GM23338 (cell line): Measurements from ENCODE around the gene DNASE1L2. TPM values are rescaled to one million over a fixed set of nuclear protein-coding genes. Genes with fewer than 3 reads are reported as not detected.

Experiments used
- ATAC-seq: fragments of 200-7000 bp; cut with Tn5 transposase; 3 replicates; pipeline ENCODE4 v1.9.1; 2020
- DNase-seq: peaks from one replicate; pipeline ENCODE4 v3.0.0-alpha.2; 2015; ENCODE audit warnings: low spot score
- H2AFZ ChIP-seq: fragments of 200-600 bp; sonication (generic); 2 replicates; pipeline ENCODE4 v1.8.0; 2016; ENCODE audit warnings: antibody characterized with exemption, mild to moderate bottlenecking, moderate library complexity
- H3F3A ChIP-seq: fragments of 200-600 bp; sonication (generic); replicated peaks from 2 replicates; pipeline ENCODE4 v1.8.0; 2017; ENCODE audit warnings: antibody characterized with exemption, mixed run types, low read depth
- H3K27ac ChIP-seq: fragments of 200-600 bp; sonication (generic); 2 replicates; pipeline ENCODE4 v1.6.1; 2016; ENCODE audit warnings: low read depth
- H3K27me3 ChIP-seq: fragments of 200-600 bp; sonication (generic); 2 replicates; pipeline ENCODE4 v1.8.0; 2016; ENCODE audit warnings: mild to moderate bottlenecking, mixed run types, moderate library complexity; ENCODE audit not compliant: insufficient read depth
- H3K36me3 ChIP-seq: fragments of 200-600 bp; sonication (generic); 2 replicates; pipeline ENCODE4 v1.8.0; 2016; ENCODE audit warnings: mild to moderate bottlenecking; ENCODE audit not compliant: insufficient read depth
- H3K4me1 ChIP-seq: fragments of 200-600 bp; sonication (generic); 2 replicates; pipeline ENCODE4 v1.8.0; 2016; ENCODE audit warnings: mild to moderate bottlenecking, moderate library complexity; ENCODE audit not compliant: insufficient read depth
- H3K4me2 ChIP-seq: fragments of 200-600 bp; sonication (generic); 2 replicates; pipeline ENCODE4 v1.7.1; 2017; ENCODE audit warnings: mixed run types
- H3K4me3 ChIP-seq: fragments of 200-600 bp; sonication (generic); 2 replicates; pipeline ENCODE4 v1.6.1; 2016; ENCODE audit warnings: mixed run types
- H3K79me2 ChIP-seq: fragments of 200-600 bp; sonication (generic); replicated peaks from 2 replicates; pipeline ENCODE4 v1.8.0; 2017; ENCODE audit warnings: mild to moderate bottlenecking; ENCODE audit not compliant: insufficient read depth
- H3K9me2 ChIP-seq: fragments of 200-600 bp; sonication (generic); 2 replicates; pipeline ENCODE4 v1.8.0; 2017; ENCODE audit not compliant: insufficient read depth
- H4K20me1 ChIP-seq: fragments of 200-600 bp; sonication (generic); replicated peaks from 2 replicates; pipeline ENCODE4 v1.8.0; 2017; ENCODE audit warnings: mild to moderate bottlenecking; ENCODE audit not compliant: insufficient read depth
- H3K27ac Mint-ChIP-seq: 2 replicates; pipeline ENCODE4 v1.8.0; 2020; ENCODE audit warnings: inconsistent platforms, mild to moderate bottlenecking, moderate library complexity, mixed read lengths
- H3K27me3 Mint-ChIP-seq: 3 replicates; pipeline ENCODE4 v1.8.0; 2022; ENCODE audit warnings: low read depth, mild to moderate bottlenecking, moderate library complexity, mixed read lengths, inconsistent platforms; ENCODE audit not compliant: insufficient read depth, poor library complexity
- H3K36me3 Mint-ChIP-seq: 3 replicates; pipeline ENCODE4 v1.8.0; 2021; ENCODE audit warnings: low read depth, mild to moderate bottlenecking, inconsistent platforms, moderate library complexity, mixed read lengths
- H3K4me1 Mint-ChIP-seq: 3 replicates; pipeline ENCODE4 v1.8.0; 2020; ENCODE audit warnings: mild to moderate bottlenecking, inconsistent platforms, mixed read lengths
- H3K4me3 Mint-ChIP-seq: 3 replicates; pipeline ENCODE4 v1.8.0; 2021; ENCODE audit warnings: moderate library complexity, mild to moderate bottlenecking, inconsistent platforms, mixed read lengths
- H3K9me3 Mint-ChIP-seq: 3 replicates; pipeline ENCODE4 v1.8.0; 2020; ENCODE audit warnings: moderate library complexity, mild to moderate bottlenecking, inconsistent platforms, mixed read lengths
- EZH2phosphoT487 ChIP-seq: fragments of 200-600 bp; sonication (generic); IDR thresholded peaks from one replicate; pipeline ENCODE4 v1.8.1; 2018; ENCODE audit warnings: antibody characterized with exemption; ENCODE audit not compliant: unreplicated experiment
- POLR2AphosphoS5 ChIP-seq: IDR thresholded peaks from 2 replicates; pipeline ENCODE4 v1.6.1; 2016; ENCODE audit warnings: antibody characterized with exemption, low read depth
- STAT1 ChIP-seq: IDR thresholded peaks from one replicate; pipeline ENCODE4 v1.6.1; 2016; ENCODE audit warnings: antibody characterized with exemption; ENCODE audit not compliant: unreplicated experiment
- ZNF114 ChIP-seq: fragments of 250-450 bp; sonication (Bioruptor Pico); IDR thresholded peaks from 2 replicates; pipeline ENCODE4 v1.5.0; 2020; ENCODE audit warnings: mild to moderate bottlenecking, moderate library complexity
- polyA plus RNA-seq: library from polyadenylated mRNA; unstranded; fragments of >200 nt; fragmentation: Nextera tagmentation; extraction: Ambion mirVana; gene quantifications from 2 replicates; pipeline ENCODE4 v1.2.1, GENCODE V29; 2016
- total RNA-seq: library from RNA; depleted of rRNA; stranded (reverse); fragments of >200 nt; shearing (Covaris generic); gene quantifications from 2 replicates; pipeline ENCODE4 v1.2.3, GENCODE V29; 2014
- TF ChIP-seq, protein P1 (sequence below): IDR thresholded peaks from 2 replicates; pipeline ENCODE4 v1.6.1; 2016; ENCODE audit warnings: antibody characterized with exemption
- TF ChIP-seq, protein P2 (sequence below), 2 experiments: fragments of 200-600 bp in 1 of 2; sonication (generic) in 1 of 2; conservative IDR thresholded peaks; 2 replicates each; pipeline versions ENCODE4 v1.5.1 to v1.6.1; 2016 to 2017; ENCODE audit warnings: antibody characterized with exemption in 2 of 2, low read depth in 2 of 2, mild to moderate bottlenecking in 2 of 2, moderate library complexity in 1 of 2
- TF ChIP-seq, protein P3 (sequence below): fragments of 250-450 bp; sonication (Bioruptor Pico); IDR thresholded peaks from 2 replicates; pipeline ENCODE4 v1.5.0; 2020; ENCODE audit warnings: mild to moderate bottlenecking, moderate library complexity
- TF ChIP-seq, protein P4 (sequence below): IDR thresholded peaks from one replicate; pipeline ENCODE4 v1.6.1; 2018; ENCODE audit warnings: antibody characterized with exemption; ENCODE audit not compliant: unreplicated experiment

The DNASE1L2 gene
- total and polyA plus RNA-seq, 2 experiments from 2014 or later = 0.23 TPM; not detected in 1

DNA sequence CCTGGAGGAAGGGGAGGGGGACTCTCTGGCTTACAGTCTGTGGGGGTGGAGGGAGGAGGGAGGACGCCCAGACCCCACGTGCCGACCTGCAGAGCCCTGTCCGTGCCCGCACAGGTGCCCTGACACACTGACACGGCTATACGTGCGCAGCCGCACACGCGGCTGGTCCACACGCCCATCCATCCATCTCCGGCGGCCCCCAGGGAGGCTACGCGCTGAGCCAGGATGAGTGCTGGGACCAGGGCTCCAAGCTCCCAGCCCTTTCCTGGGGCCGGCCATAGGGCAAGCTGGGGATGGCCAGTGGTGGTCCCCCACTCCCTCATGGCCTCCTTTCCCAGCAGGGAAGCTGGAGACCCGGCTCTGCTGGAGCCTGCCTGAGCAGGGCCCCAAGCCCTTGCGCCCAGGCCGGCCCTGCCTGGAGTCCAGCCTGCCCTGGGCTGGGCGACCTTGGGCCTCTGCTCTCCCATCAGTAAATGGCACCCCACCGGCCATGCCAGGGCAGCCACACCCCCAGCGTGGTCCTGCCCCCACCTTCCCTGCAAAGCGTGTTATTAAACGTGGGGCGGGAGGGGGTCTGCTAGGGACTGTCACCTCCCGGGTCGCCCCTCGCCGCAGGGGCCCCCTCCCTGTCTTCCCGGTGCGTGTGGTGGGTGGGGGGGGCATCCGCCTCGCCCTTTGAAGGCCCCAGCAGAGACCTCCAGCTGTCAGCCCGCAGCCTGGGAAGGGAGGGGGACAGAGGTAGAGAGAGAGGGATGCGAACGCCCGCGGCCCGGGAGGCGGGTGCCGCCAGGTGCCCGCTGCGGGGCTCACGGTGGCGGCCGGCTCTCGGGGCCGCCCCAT lies 40.7 kb upstream of the DNASE1L2 start:
- Histone ChIP-seq H4K20me1 (no peaks in the 10 kb centered on the region), H3F3A (0 out of 2 replicates have a peak, but pooled peaks cover 2% of the 10 kb centered on the region), H3K36me3 (no peaks in the 10 kb centered on the region), H3K4me3 (peak overlapping the region; percentile 75), H3K79me2 (no peaks in the 10 kb centered on the region), H3K4me2 (peak overlapping the region; percentile 92), H3K27ac (no peak overlapping the region), H3K4me1 (no peaks in the 10 kb centered on the region; the same call in 1 of the 2 replicates), H3K27me3 (peaks cover 40% of the 10 kb centered on the region), H2AFZ (peak overlapping the region; percentile 38; the same call in 1 of the 2 replicates), H3K9me2 (no peaks in the 10 kb centered on the region)
- no peak overlapping the region for H3K27ac Mint-ChIP-seq
- peaks cover 31% of the 10 kb centered on the region for H3K27me3 Mint-ChIP-seq
- H3K36me3 Mint-ChIP-seq = no peaks in the 10 kb centered on the region; the same call in 2 of the 3 replicates
- DNase-seq (peak; percentile 59), ATAC-seq (peak; percentile 42)
- H3K9me3 Mint-ChIP-seq = no peaks in the 10 kb centered on the region
- peak overlapping the region; percentile 70 for H3K4me3 Mint-ChIP-seq
- H3K4me1 Mint-ChIP-seq = no peaks in the 10 kb centered on the region
- TF ChIP-seq, protein P1, sequence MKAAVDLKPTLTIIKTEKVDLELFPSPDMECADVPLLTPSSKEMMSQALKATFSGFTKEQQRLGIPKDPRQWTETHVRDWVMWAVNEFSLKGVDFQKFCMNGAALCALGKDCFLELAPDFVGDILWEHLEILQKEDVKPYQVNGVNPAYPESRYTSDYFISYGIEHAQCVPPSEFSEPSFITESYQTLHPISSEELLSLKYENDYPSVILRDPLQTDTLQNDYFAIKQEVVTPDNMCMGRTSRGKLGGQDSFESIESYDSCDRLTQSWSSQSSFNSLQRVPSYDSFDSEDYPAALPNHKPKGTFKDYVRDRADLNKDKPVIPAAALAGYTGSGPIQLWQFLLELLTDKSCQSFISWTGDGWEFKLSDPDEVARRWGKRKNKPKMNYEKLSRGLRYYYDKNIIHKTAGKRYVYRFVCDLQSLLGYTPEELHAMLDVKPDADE = no peak
- TF ChIP-seq EZH2phosphoT487 (no peak), STAT1 (no peak), POLR2AphosphoS5 (no peak), ZNF114 (no peak)
- TF ChIP-seq, protein P2, sequence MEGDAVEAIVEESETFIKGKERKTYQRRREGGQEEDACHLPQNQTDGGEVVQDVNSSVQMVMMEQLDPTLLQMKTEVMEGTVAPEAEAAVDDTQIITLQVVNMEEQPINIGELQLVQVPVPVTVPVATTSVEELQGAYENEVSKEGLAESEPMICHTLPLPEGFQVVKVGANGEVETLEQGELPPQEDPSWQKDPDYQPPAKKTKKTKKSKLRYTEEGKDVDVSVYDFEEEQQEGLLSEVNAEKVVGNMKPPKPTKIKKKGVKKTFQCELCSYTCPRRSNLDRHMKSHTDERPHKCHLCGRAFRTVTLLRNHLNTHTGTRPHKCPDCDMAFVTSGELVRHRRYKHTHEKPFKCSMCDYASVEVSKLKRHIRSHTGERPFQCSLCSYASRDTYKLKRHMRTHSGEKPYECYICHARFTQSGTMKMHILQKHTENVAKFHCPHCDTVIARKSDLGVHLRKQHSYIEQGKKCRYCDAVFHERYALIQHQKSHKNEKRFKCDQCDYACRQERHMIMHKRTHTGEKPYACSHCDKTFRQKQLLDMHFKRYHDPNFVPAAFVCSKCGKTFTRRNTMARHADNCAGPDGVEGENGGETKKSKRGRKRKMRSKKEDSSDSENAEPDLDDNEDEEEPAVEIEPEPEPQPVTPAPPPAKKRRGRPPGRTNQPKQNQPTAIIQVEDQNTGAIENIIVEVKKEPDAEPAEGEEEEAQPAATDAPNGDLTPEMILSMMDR (conservative IDR thresholded peaks at IDR 0.05; ENCODE audit: low read depth in 2 of 2) = no peak
- TF ChIP-seq, protein P3, sequence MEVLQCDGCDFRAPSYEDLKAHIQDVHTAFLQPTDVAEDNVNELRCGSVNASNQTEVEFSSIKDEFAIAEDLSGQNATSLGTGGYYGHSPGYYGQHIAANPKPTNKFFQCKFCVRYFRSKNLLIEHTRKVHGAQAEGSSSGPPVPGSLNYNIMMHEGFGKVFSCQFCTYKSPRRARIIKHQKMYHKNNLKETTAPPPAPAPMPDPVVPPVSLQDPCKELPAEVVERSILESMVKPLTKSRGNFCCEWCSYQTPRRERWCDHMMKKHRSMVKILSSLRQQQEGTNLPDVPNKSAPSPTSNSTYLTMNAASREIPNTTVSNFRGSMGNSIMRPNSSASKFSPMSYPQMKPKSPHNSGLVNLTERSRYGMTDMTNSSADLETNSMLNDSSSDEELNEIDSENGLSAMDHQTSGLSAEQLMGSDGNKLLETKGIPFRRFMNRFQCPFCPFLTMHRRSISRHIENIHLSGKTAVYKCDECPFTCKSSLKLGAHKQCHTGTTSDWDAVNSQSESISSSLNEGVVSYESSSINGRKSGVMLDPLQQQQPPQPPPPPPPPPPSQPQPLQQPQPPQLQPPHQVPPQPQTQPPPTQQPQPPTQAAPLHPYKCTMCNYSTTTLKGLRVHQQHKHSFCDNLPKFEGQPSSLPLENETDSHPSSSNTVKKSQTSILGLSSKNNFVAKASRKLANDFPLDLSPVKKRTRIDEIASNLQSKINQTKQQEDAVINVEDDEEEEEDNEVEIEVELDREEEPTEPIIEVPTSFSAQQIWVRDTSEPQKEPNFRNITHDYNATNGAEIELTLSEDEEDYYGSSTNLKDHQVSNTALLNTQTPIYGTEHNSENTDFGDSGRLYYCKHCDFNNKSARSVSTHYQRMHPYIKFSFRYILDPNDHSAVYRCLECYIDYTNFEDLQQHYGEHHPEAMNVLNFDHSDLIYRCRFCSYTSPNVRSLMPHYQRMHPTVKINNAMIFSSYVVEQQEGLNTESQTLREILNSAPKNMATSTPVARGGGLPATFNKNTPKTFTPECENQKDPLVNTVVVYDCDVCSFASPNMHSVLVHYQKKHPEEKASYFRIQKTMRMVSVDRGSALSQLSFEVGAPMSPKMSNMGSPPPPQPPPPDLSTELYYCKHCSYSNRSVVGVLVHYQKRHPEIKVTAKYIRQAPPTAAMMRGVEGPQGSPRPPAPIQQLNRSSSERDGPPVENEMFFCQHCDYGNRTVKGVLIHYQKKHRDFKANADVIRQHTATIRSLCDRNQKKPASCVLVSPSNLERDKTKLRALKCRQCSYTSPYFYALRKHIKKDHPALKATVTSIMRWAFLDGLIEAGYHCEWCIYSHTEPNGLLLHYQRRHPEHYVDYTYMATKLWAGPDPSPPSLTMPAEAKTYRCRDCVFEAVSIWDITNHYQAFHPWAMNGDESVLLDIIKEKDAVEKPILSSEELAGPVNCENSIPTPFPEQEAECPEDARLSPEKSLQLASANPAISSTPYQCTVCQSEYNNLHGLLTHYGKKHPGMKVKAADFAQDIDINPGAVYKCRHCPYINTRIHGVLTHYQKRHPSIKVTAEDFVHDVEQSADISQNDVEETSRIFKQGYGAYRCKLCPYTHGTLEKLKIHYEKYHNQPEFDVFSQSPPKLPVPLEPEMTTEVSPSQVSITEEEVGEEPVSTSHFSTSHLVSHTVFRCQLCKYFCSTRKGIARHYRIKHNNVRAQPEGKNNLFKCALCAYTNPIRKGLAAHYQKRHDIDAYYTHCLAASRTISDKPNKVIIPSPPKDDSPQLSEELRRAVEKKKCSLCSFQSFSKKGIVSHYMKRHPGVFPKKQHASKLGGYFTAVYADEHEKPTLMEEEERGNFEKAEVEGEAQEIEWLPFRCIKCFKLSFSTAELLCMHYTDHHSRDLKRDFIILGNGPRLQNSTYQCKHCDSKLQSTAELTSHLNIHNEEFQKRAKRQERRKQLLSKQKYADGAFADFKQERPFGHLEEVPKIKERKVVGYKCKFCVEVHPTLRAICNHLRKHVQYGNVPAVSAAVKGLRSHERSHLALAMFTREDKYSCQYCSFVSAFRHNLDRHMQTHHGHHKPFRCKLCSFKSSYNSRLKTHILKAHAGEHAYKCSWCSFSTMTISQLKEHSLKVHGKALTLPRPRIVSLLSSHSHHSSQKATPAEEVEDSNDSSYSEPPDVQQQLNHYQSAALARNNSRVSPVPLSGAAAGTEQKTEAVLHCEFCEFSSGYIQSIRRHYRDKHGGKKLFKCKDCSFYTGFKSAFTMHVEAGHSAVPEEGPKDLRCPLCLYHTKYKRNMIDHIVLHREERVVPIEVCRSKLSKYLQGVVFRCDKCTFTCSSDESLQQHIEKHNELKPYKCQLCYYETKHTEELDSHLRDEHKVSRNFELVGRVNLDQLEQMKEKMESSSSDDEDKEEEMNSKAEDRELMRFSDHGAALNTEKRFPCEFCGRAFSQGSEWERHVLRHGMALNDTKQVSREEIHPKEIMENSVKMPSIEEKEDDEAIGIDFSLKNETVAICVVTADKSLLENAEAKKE (CRISPR knock-in tag) = no peak
- TF ChIP-seq, protein P4, sequence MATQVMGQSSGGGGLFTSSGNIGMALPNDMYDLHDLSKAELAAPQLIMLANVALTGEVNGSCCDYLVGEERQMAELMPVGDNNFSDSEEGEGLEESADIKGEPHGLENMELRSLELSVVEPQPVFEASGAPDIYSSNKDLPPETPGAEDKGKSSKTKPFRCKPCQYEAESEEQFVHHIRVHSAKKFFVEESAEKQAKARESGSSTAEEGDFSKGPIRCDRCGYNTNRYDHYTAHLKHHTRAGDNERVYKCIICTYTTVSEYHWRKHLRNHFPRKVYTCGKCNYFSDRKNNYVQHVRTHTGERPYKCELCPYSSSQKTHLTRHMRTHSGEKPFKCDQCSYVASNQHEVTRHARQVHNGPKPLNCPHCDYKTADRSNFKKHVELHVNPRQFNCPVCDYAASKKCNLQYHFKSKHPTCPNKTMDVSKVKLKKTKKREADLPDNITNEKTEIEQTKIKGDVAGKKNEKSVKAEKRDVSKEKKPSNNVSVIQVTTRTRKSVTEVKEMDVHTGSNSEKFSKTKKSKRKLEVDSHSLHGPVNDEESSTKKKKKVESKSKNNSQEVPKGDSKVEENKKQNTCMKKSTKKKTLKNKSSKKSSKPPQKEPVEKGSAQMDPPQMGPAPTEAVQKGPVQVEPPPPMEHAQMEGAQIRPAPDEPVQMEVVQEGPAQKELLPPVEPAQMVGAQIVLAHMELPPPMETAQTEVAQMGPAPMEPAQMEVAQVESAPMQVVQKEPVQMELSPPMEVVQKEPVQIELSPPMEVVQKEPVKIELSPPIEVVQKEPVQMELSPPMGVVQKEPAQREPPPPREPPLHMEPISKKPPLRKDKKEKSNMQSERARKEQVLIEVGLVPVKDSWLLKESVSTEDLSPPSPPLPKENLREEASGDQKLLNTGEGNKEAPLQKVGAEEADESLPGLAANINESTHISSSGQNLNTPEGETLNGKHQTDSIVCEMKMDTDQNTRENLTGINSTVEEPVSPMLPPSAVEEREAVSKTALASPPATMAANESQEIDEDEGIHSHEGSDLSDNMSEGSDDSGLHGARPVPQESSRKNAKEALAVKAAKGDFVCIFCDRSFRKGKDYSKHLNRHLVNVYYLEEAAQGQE = no peak
